Measurements from ENCODE around the gene CCDC188. TPM values are rescaled to one million over a fixed set of nuclear protein-coding genes. Genes with fewer than 3 reads are reported as not detected.

The CCDC188 gene
- total and polyA plus RNA-seq, 2 of the 8 experiments (the other 6 are each of a cell fraction or from before 2014, with no cell fraction given), result not detected

GRCh38 chr22:20199413-20199842 lies 48.6 kb upstream of the CCDC188 start:
- H3K36me3 ChIP-seq (ENCODE audit: control insufficient read depth in 2 of 4, insufficient read depth in 4 of 4, low read length in 3 of 4), result no peaks in the 10 kb centered on the region
- no peak for FAIRE-seq

More at GRCh38 chr22:20199413-20199842, 48.6 kb upstream of the CCDC188 start:
- no peak overlapping the region for H4K5ac ChIP-seq (ENCODE audit: insufficient read length, low read depth, low read length)
- no peak overlapping the region for H2AFZ ChIP-seq (ENCODE audit: low read length)
- no peak overlapping the region for H3K4me2 ChIP-seq (ENCODE audit: insufficient read depth in 1 of 2, low read depth in 2 of 2, low read length in 2 of 2)
- ChIA-PET CTCF (ENCODE audit: partially characterized antibody) (interaction anchor here (1.1 to 1.5 kb wide), 2 partner anchors 13 to 40 kb away, joined by 3 to 6 read pairs; no protein-coding TSS in a partner anchor), POLR2A (ENCODE audit: partially characterized antibody) (no interaction called here)
- H3K18ac ChIP-seq (ENCODE audit: extremely low read depth, low read length), result no peak overlapping the region
- H3K79me2 ChIP-seq (ENCODE audit: control insufficient read depth in 1 of 2, insufficient read depth in 2 of 2, low read length in 2 of 2), result no peaks in the 10 kb centered on the region
- no peak overlapping the region for H3K4ac ChIP-seq (replicated peaks; ENCODE audit: insufficient read length, low read depth, low read length)
- H2BK12ac ChIP-seq (ENCODE audit: low read depth, low read length), result no peak overlapping the region
- H3K9ac ChIP-seq (replicated peaks in 1 of 4; ENCODE audit: extremely low read depth in 1 of 4, low read depth in 3 of 4, low read length in 3 of 4), result no peak overlapping the region
- H4K91ac ChIP-seq (replicated peaks; ENCODE audit: insufficient read length, low read length), result no peak overlapping the region
- no peaks in the 10 kb centered on the region for H3K79me1 ChIP-seq (ENCODE audit: low read depth, low read length)
- H4K20me1 ChIP-seq (replicated peaks in 1 of 2; ENCODE audit: control insufficient read depth in 1 of 2, insufficient read depth in 2 of 2, low read length in 2 of 2), result no peaks in the 10 kb centered on the region
- peaks cover 0 to 16% (median 11%) of the 10 kb centered on the region in 4 experiments; a peak in 6 of 7 replicates for H3K4me1 ChIP-seq (replicated peaks in 1 of 4; ENCODE audit: control insufficient read depth in 3 of 4, insufficient read depth in 4 of 4, low read length in 3 of 4)
- TF ChIP-seq SIRT6 (IDR thresholded peaks at IDR 0.05; ENCODE audit: low read length) (no peak), KDM4A (IDR thresholded peaks at IDR 0.05; ENCODE audit: low read depth, low read length, severe bottlenecking) (no peak)
- H3K56ac ChIP-seq (replicated peaks; ENCODE audit: insufficient read length, low read depth, low read length), result no peak overlapping the region
- no peak overlapping the region for H3K23ac ChIP-seq (ENCODE audit: insufficient read length)
- no peak overlapping the region for H2BK120ac ChIP-seq (replicated peaks; ENCODE audit: low read depth, low read length)
- no peak overlapping the region for H4K8ac ChIP-seq (ENCODE audit: extremely low read depth, insufficient read depth, low read length)
- H2BK15ac ChIP-seq (ENCODE audit: low read length), result no peak overlapping the region
- 0 out of 2 replicates have a peak overlapping the region, but pooled peaks have one; percentile 39 for H2AK5ac ChIP-seq (ENCODE audit: low read depth, low read length)
- DNase-seq (ENCODE audit: low read depth in 1 of 2, low spot score in 2 of 2), result no peak
- WGBS, 2 experiments (ENCODE audit: extremely low coverage in 1 of 2, insufficient coverage in 1 of 2, insufficient read length in 1 of 2, insufficient replicate concordance in 2 of 2, low coverage in 1 of 2, low lambda C conversion rate in 2 of 2, missing lambda C conversion rate in 1 of 2), result 93% methylated on average over 1 of the region's 1 CpG; no CpG with 5 or more reads in 1 of the 2 experiments
- H3K4me3 ChIP-seq (ENCODE audit: extremely low read depth in 1 of 4, insufficient read depth in 2 of 4, low read depth in 3 of 4, low read length in 4 of 4), result no peak overlapping the region
- no peak overlapping the region for H3K27ac ChIP-seq (ENCODE audit: low read depth, low read length)
- H3K9me3 ChIP-seq (ENCODE audit: insufficient read depth in 2 of 2, low read depth in 1 of 2, low read length in 1 of 2), result no peaks in the 10 kb centered on the region
- H3K23me2 ChIP-seq (ENCODE audit: low read depth, low read length), result peaks cover 6% of the 10 kb centered on the region; the same call in 1 of the 2 replicates
- no peaks in the 10 kb centered on the region for H3K27me3 ChIP-seq (replicated peaks in 1 of 4; ENCODE audit: control insufficient read depth in 3 of 4, extremely low read depth in 1 of 4, insufficient read depth in 3 of 4, low read length in 3 of 4)
- H2BK5ac ChIP-seq (ENCODE audit: low read depth, low read length), result no peak overlapping the region
- H3K14ac ChIP-seq (ENCODE audit: insufficient read length), result no peak overlapping the region
- no peak overlapping the region for H2BK20ac ChIP-seq (ENCODE audit: low read length)
